ENCODE data around the gene FILIP1. TPM values are rescaled to one million over a fixed set of nuclear protein-coding genes. Genes with fewer than 3 reads are reported as not detected.

The FILIP1 gene
- total and polyA plus RNA-seq, 10 of the 15 experiments (the other 5 are each of a cell fraction or from before 2014, with no cell fraction given) = 0.23 to 2.0 (median 0.44) TPM

- TF ChIP-seq CEBPB (IDR thresholded peaks at IDR 0.05; ENCODE audit: borderline replicate concordance in 1 of 2, low read depth in 2 of 2, low read length in 2 of 2) (no peak), PRDM15 (CRISPR knock-in tag; IDR thresholded peaks at IDR 0.05) (no peak), TCF12 (IDR thresholded peaks at IDR 0.05; ENCODE audit: low read depth, low read length) (no peak)
Observed at GRCh38 chr6:75449630-75450206, 43.9 kb downstream of the FILIP1 start (continued).

DNA sequence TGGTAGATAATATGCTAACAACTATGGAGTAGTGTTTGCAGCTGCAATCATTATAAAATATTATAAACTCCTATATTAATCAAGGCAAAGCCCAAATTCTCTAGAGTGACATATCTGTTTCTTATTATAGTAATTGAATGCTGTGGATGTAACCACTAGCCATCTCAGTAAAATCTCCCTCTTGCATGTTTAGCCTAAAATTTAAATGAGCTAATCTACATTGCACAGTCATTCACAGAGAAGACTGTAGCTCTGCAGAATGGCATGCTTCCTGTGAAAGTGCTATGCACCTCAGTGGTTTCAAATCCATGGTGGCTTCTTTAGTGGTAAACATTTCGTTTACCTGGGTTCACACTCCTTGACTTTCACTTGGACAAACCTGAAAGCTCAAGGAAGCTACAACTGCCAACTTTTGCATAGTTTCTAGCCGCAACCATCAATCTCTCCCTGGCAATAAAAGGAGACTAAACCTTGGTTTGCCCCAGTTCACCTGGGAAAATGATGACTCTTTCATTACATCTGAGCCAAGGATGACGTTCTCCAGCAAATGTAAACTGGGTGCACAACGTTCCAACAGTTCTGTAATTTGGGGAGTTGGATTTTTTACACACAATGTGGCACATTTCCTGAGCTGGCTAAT lies 47.2 kb downstream of the FILIP1 start:
- intact Hi-C loops (cut with micrococcal nuclease; ENCODE audit: unreplicated experiment) = no loop called here
- ATAC-seq = peak; percentile 93
- POLR2A ChIA-PET = interaction anchor here (1.5 kb wide), 1 partner anchor 8 kb away, joined by 3 read pairs; no protein-coding TSS in a partner anchor
- TF ChIP-seq, protein P1, sequence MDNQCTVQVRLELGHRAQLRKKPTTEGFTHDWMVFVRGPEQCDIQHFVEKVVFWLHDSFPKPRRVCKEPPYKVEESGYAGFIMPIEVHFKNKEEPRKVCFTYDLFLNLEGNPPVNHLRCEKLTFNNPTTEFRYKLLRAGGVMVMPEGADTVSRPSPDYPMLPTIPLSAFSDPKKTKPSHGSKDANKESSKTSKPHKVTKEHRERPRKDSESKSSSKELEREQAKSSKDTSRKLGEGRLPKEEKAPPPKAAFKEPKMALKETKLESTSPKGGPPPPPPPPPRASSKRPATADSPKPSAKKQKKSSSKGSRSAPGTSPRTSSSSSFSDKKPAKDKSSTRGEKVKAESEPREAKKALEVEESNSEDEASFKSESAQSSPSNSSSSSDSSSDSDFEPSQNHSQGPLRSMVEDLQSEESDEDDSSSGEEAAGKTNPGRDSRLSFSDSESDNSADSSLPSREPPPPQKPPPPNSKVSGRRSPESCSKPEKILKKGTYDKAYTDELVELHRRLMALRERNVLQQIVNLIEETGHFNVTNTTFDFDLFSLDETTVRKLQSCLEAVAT (IDR thresholded peaks at IDR 0.05) = no peak
- no peak for TF ChIP-seq MEF2B (IDR thresholded peaks at IDR 0.05; ENCODE audit: partially characterized antibody, poor library complexity, severe bottlenecking)
- TF ChIP-seq E2F4 (IDR thresholded peaks at IDR 0.05; ENCODE audit: low read depth, low read length) = no peak
- TF ChIP-seq SUZ12 (IDR thresholded peaks at IDR 0.05; ENCODE audit: unreplicated experiment) = no peak
- no peak for TF ChIP-seq STAT1 (conservative IDR thresholded peaks at IDR 0.05)
- no peak for TF ChIP-seq NFIC (IDR thresholded peaks at IDR 0.05; ENCODE audit: low read depth, low read length)
- no peak; the same call in 2 of the 3 replicates for TF ChIP-seq POU2F2 (IDR thresholded peaks at IDR 0.05; ENCODE audit: borderline replicate concordance, low read depth, low read length)

More for the DNA sequence above, 47.2 kb downstream of the FILIP1 start:
- no peak overlapping the region for H3K27ac ChIP-seq (ENCODE audit: control insufficient read depth, insufficient read depth)
- in situ Hi-C loops (cut with MboI) = no loop called here
- H3K4me3 ChIP-seq = no peak overlapping the region; the same call in 1 of the 2 replicates
- BruUV-seq (replicated peaks) = no TSS peak
- H3K27me3 ChIP-seq (replicated peaks in 1 of 2; ENCODE audit: control insufficient read depth in 2 of 2, insufficient read depth in 2 of 2, low read length in 1 of 2) = no peaks in the 10 kb centered on the region
- RAD21 ChIA-PET (ENCODE audit: unreplicated experiment) = interaction anchor here (1.0 to 1.4 kb wide), 2 partner anchors 10 to 58 kb away, joined by 3 read pairs; no protein-coding TSS in a partner anchor
- no peaks in the 10 kb centered on the region for H3K79me2 ChIP-seq (ENCODE audit: control insufficient read depth, insufficient read depth, low read length)
- no peaks in the 10 kb centered on the region for H4K20me1 ChIP-seq (ENCODE audit: control insufficient read depth, insufficient read depth)
- H3K4me2 ChIP-seq (ENCODE audit: control insufficient read depth, insufficient read depth) = no peak overlapping the region
- no peak overlapping the region for H3K9ac ChIP-seq (ENCODE audit: control insufficient read depth, insufficient read depth, low read length)
- SMC1A ChIA-PET (ENCODE audit: uncharacterized antibody, unreplicated experiment) = interaction anchor here (0.7 to 1.9 kb wide), 14 partner anchors 9 to 75 kb away, joined by 3 to 9 read pairs (median 4); no protein-coding TSS in a partner anchor
- 27% methylated on average over 4 of the region's 4 CpGs for WGBS (ENCODE audit: insufficient coverage, insufficient replicate concordance, low lambda C conversion rate, missing lambda C conversion rate)
- H3K36me3 ChIP-seq (ENCODE audit: control insufficient read depth in 2 of 2, insufficient read depth in 2 of 2, low read length in 1 of 2) = no peaks in the 10 kb centered on the region
- CTCF ChIA-PET = interaction anchor here (0.6 to 1.9 kb wide), 7 partner anchors 8 to 178 kb away, joined by 3 to 4 read pairs (median 3); no protein-coding TSS in a partner anchor
- FAIRE-seq (no peak), DNase-seq (ENCODE audit: low read depth, low spot score) (no peak)
- no peaks in the 10 kb centered on the region for H3K9me3 ChIP-seq (replicated peaks; ENCODE audit: control insufficient read depth, insufficient read depth, low read length)
- no peak overlapping the region for H2AFZ ChIP-seq (ENCODE audit: control insufficient read depth, low read depth, low read length)
- no peaks in the 10 kb centered on the region for H3K4me1 ChIP-seq (ENCODE audit: control insufficient read depth, insufficient read depth, low read length)

Data from GM12878 (cell line).